GM21786 (cell line): Measurements from ENCODE around the gene USF3.
"Not testable (repeated sequence)": the region's sequence is repeated elsewhere in the genome, so short reads cannot be mapped to it uniquely, and the experiment has no call there.

ENCODE experiments used
- ATAC-seq: cut with Tn5 transposase; IDR thresholded peaks from one replicate; pipeline ENCODE4 v1.9.1; 2021; ENCODE audit not compliant: unreplicated experiment

Gene USF3

GRCh38 chr3:113654851-113655250 lies 41.6 kb downstream of the USF3 start:
- ATAC-seq: no peak

DNA sequence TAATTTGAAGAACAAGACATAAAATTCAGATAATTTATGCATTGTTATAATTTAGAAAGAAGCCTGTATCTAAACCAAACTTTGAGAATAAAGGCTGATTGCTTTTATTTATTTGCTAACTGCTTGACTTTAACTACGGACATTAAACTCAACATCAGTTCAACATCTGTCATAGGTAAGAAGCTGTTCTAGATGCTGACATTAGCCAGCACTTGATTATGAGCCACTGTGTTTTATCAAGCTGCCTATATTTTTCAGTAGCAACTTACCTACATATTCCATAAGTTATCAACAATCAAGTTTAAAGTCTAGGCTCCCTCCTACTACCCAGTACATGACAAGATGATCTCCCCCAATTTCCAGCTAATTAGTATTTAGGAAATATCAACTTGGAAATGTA lies 42.1 kb downstream of the USF3 start:
- ATAC-seq: no peak

DNA sequence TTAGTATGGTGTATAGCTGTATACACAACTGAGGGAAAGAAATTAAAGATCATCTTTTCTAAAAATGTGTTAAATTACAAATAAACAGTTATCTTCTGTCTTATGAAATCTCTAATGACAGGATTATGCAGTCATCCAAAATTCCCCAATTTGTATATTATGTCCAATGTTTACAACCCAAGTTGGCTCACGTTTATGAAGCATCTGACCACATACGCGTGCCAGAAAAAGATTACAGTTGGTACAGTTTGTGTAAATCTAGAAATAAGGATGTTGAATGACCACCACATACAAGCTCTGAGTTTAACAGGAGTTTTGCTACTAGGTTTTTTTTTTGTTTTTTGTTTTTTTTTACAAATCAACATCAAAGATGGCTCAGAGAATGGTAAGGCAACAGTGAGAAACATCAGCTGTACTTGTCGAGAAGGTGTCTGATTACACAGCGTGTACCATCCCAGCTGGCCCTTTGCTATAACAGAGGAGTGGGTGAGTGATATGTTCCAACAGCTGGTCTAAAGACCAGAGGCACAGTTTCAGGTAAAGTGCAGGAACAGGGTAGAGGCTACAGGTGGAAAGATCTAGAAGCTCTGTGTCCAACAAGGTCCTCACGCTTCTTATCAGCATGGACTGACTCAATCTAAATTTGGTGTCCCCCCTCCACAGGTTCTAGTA lies 47.1 kb downstream of the USF3 start:
- ATAC-seq: no peak

DNA sequence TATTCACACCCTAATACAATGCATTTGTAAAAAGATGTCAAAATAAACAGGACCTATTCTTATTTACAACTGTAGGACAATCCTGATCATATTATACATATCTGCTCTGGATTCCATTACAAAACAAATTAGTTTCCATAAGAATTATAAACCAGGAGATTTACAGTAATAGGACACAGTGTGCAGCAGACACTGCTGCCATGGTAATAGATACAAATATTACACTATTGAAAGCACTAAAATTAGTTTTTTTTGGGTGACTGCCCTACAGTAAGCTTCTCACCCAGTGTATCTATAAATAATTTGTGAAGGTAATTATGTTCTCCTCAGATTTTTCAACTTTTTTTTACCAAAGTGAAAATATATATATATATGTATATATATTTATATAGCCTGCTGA lies 47.9 kb downstream of the USF3 start:
- ATAC-seq: no peak

GRCh38 chr3:113643583-113643982 lies 52.9 kb downstream of the USF3 start:
- no peak for ATAC-seq

GRCh38 chr3:113638910-113639309 lies 57.5 kb downstream of the USF3 start:
- no peak for ATAC-seq

DNA sequence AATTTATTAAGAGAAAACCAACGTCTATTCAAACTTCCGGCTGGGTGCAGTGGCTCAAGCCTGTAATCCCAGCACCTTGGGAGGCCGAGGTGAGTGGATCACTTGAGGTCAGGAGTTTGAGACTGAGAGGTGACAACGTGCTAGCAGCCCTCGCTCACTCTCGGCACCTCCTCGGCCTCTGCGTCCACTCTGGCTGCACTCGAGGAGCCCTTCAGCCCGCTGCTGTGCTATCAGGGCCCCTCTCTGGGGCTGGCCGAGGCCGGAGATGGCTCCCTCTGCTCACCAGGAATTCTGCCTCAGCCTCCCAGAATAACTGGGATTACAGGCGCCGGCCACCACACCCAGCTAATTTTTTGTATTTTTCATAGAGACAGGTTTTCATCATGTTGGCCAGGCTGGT lies 58.7 kb downstream of the USF3 start:
- ATAC-seq: no peak

GRCh38 chr3:113636034-113636433 lies 60.4 kb downstream of the USF3 start:
- ATAC-seq: not testable (repeated sequence)

DNA sequence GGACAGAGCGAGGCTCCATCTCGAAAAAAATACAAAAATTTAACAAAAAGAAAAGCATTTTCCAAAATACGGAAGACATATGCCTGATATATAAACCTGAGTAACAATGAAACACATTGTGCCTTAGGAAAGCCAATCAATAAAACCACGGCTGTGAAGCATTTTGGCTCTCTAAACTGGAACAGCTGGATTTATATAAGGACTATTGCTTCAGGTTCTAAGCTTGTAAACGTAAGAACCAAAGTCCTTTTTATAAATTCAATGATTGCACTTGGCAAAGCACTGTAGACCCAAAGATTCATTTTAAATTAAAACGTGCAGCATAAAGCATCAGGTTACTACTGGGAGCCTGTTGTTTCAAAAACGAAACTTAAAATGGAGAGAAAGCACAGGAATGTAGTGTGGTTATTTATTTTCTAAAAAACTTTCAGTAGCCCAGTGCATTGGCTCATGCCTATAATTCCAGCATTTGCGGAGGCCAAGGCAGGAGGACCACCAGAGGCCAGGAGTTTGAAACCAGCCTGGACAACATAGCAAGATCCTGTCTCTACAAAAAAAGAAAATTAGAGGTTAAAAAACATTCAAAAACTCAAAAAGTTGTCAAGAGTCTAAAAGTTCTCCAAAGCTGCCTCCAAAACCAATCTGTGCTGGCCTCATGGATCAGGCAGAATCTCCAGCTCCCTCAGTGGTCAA lies 61.5 kb downstream of the USF3 start:
- ATAC-seq: no peak

GRCh38 chr3:113631573-113631972 lies 64.9 kb downstream of the USF3 start:
- ATAC-seq: peak; percentile 10

GRCh38 chr3:113630956-113631542 lies 65.4 kb downstream of the USF3 start:
- ATAC-seq: peak; percentile 45

DNA sequence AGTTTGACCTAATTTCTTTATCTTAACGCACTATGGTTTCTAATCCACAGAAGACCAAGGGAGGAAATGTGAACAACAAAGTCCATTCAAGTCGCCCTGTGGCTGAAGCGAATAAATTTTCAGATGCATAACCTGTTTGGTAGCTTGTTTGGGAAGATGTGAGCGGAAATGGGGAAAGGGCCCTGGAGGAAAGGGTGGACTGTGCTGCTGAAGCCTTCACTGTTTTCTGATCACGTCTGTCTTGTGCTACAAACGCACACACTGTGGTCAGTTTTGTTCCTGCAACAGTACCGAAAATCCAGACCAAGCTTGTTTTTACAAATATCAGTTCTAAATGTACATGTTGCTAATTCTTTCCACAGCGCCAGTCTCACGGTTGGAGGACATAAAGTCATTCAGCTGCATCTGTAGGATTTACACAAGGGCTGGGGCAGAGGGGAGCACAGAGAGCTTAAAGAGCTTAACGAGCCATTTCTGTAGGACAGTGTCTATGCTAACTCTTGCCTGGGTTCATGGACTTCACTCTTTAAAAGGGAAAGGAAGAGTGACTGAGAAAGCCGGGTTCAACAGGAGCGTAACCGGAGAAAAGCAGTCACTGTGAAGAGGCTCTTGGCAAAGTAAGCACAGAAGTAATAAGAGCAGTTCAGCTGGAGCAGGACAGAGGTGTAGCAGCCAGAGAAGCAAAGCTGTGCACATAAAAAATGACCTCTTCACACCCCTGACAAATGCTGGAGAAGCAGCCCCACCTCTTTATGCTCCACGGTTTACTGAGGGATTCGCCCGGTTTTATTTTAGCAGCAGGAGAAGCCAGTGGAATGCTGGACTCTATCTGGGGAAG lies 66.6 kb downstream of the USF3 start:
- no peak for ATAC-seq

DNA sequence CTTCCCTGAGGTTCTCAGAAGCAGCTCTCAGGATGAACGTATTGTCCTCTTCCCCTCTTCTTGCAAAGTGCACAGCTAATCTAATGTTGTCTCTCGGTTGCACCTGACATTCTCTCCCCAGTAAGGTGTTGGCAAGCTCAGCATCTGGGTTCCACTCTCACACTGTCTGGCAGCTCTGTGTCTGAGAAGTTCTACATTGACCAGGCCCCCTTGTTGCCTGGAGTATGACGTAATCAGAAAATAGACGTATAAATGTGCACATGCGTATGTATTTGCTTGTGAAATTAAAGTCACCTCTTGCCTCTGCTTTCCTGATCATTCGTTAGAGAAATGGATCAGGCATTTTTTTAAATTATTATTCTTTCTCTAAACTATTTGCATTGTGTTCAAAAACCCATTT lies 67.7 kb downstream of the USF3 start:
- no peak for ATAC-seq

DNA sequence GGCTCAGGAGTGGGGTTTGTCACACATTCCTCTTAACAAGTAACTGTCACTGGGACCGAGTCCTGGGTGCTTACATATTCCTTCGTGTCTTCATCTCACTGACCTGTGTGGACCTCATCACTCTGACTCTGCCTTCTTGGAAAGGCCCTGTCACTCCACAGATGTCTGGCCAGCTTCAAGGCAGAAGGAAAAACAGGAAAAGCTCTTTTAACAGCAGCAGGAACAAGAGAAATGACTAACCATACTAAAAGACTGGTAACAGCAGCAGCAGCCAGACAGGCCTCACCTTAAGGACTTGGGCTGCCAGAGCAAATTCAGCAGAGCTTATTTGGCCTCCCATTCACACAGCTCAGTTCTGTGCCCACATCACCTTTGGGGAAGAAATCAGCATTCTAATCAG lies 68.1 kb downstream of the USF3 start:
- no peak for ATAC-seq

- ATAC-seq: peak; percentile 55
Observed at GRCh38 chr3:113626503-113627371, 69.7 kb downstream of the USF3 start.

- ATAC-seq: no peak
Observed at GRCh38 chr3:113625834-113626233, 70.6 kb downstream of the USF3 start.

- ATAC-seq: no peak
Observed at GRCh38 chr3:113623811-113624210, 72.6 kb downstream of the USF3 start.

DNA sequence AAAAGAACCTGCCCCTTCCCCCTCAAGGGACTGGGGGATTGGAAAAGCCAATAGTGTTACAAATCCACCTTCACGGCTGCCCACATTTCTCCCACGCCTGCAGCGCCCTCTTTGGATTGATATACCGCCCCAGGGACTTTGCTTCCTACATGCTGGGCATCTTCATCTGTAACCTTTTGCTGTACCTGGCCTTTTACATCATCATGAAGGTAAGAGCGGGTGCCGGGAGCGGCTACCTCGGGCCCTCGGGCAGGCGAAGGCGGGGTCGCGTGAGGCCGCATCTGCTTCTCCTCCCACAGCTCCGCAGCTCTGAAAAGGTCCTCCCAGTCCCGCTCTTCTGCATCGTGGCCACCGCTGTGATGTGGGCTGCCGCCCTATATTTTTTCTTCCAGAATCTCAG lies 73.1 kb downstream of the USF3 start:
- no peak for ATAC-seq

DNA sequence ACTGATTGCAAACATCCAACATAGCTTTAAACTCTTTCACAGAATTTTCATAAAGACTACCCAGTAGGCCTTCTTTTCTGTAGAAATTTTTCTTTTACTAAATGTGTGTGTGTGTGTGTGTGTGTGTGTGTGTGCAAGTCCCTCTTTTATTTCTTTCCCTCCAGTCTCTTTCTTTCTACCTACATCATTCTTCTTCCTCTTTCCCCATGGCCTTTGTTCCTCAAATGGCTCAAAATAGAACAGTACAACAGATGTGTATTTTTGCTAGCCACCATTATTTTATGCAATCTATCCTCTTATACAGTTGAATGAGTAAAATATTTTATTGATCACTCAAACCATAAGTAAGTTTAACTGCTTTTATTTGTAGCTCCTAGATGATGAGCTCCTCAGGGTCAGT lies 76.4 kb downstream of the USF3 start:
- no peak for ATAC-seq

DNA sequence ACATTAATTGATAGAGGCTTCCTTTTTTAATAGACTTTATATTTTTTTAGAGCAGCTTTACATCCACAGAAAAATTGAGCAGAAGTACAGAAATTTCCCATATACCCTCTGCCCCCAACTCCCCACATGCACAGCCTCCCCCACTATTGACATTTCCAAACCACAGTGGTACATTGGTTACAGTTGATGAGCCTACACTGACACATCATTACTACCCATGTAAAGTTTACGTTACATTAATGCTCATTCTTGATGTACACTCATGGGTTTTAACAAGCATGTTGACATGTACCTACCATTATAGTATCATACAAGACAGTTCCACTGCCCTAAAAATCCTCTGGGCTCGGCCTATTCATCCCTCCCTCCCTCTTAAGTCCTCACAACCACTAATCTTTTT lies 78.7 kb downstream of the USF3 start:
- ATAC-seq: no peak

DNA sequence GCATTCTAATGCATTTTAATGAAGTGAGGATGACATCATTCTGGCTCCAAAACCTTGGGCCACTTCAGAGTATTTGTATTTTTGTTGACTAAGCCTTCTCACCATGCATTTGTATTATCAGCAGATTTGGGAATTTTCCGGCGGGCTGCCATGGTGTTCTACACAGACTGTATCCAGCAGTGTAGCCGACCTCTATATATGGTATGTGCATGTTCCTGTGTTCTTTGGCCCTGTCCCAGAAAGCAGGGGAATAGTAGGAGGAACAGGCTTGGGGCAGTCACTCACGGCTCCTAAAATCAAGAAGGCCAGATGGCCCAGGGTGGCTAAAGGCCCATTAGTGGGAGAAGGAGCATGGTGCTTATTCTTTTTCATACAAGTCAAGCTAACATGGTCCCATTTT lies 80.5 kb downstream of the USF3 start:
- no peak for ATAC-seq
